GM23248 (cell line): Measurements from ENCODE around the gene ARL10. TPM values are rescaled to one million over a fixed set of nuclear protein-coding genes. Genes with fewer than 3 reads are reported as not detected.

Experiments used
- DNase-seq: peaks from one replicate; pipeline ENCODE4 v3.0.0-alpha.2; 2015
- H2AFZ ChIP-seq: fragments of 200-600 bp; sonication (generic); 2 replicates; pipeline ENCODE4 v1.6.1; 2016; ENCODE audit warnings: antibody characterized with exemption
- H3F3A ChIP-seq: fragments of 200-600 bp; sonication (generic); 2 replicates; pipeline ENCODE4 v1.6.1; 2016; ENCODE audit warnings: mild to moderate bottlenecking, antibody characterized with exemption, mixed run types; ENCODE audit not compliant: insufficient read depth
- H3K27ac ChIP-seq: fragments of 200-600 bp; sonication (generic); 2 replicates; pipeline ENCODE4 v1.5.1; 2016; ENCODE audit warnings: mild to moderate bottlenecking
- H3K27me3 ChIP-seq: fragments of 200-600 bp; sonication (generic); replicated peaks from 2 replicates; pipeline ENCODE4 v1.6.1; 2016; ENCODE audit warnings: mild to moderate bottlenecking; ENCODE audit not compliant: insufficient read depth
- H3K36me3 ChIP-seq: fragments of 200-600 bp; sonication (generic); 2 replicates; pipeline ENCODE4 v1.6.1; 2016; ENCODE audit warnings: low read depth, mild to moderate bottlenecking
- H3K4me1 ChIP-seq: fragments of 200-600 bp; sonication (generic); 2 replicates; pipeline ENCODE4 v1.6.1; 2016; ENCODE audit warnings: mild to moderate bottlenecking; ENCODE audit not compliant: insufficient read depth
- H3K4me2 ChIP-seq: fragments of 200-600 bp; sonication (generic); one replicate; pipeline ENCODE4 v1.6.1; 2016; ENCODE audit warnings: mild to moderate bottlenecking; ENCODE audit not compliant: unreplicated experiment
- H3K4me3 ChIP-seq: fragments of 200-600 bp; sonication (generic); 2 replicates; pipeline ENCODE4 v1.5.1; 2016; ENCODE audit warnings: mild to moderate bottlenecking
- H3K79me2 ChIP-seq: fragments of 200-600 bp; sonication (generic); 2 replicates; pipeline ENCODE4 v1.6.1; 2016; ENCODE audit warnings: mild to moderate bottlenecking; ENCODE audit not compliant: insufficient read depth
- H3K9ac ChIP-seq: fragments of 200-600 bp; sonication (generic); 2 replicates; pipeline ENCODE4 v1.6.1; 2016; ENCODE audit warnings: mild to moderate bottlenecking
- H3K9me2 ChIP-seq: fragments of 200-600 bp; sonication (generic); 2 replicates; pipeline ENCODE4 v1.6.1; 2016; ENCODE audit warnings: mixed run types, mild to moderate bottlenecking, moderate library complexity; ENCODE audit not compliant: insufficient read depth
- H3K9me3 ChIP-seq: fragments of 200-600 bp; sonication (generic); one replicate; pipeline ENCODE4 v1.6.1; 2017; ENCODE audit warnings: low read depth
- H4K20me1 ChIP-seq: fragments of 200-600 bp; sonication (generic); 2 replicates; pipeline ENCODE4 v1.6.0; 2016; ENCODE audit not compliant: insufficient read depth
- EZH2 ChIP-seq: fragments of 200-600 bp; sonication (generic); IDR thresholded peaks from 2 replicates; pipeline ENCODE4 v1.6.1; 2018; ENCODE audit warnings: antibody characterized with exemption, mild to moderate bottlenecking; ENCODE audit not compliant: insufficient read depth, poor library complexity, severe bottlenecking
- EZH2phosphoT487 ChIP-seq: fragments of 200-600 bp; sonication (generic); IDR thresholded peaks from 2 replicates; pipeline ENCODE4 v1.6.1; 2018; ENCODE audit warnings: antibody characterized with exemption, moderate library complexity, mild to moderate bottlenecking, low read depth; ENCODE audit not compliant: insufficient read depth
- WGBS, 2 experiments: methylation state at CpG; one replicate each; pipeline ENCODE4 v1.1.6; 2015 to 2017; ENCODE audit warnings: low lambda C conversion rate in 2 of 2, low coverage in 1 of 2; ENCODE audit errors: missing lambda C conversion rate in 2 of 2; 5-methylcytosine and 5-hydroxymethylcytosine counted together
- in situ Hi-C: fragments of 300-500 bp; cut with MboI; formaldehyde crosslinking; loops from 2 replicates; pipeline ENCODE4 v1.15.0; 2020
- polyA plus RNA-seq: library from polyadenylated mRNA; unstranded; fragments of >200 nt; fragmentation: Nextera tagmentation; extraction: Ambion mirVana; gene quantifications from 2 replicates; pipeline ENCODE4 v1.2.1, GENCODE V29; 2016
- total RNA-seq: library from RNA; depleted of rRNA; stranded (reverse); fragments of >200 nt; shearing (Covaris generic); gene quantifications from 2 replicates; pipeline ENCODE4 v1.2.3, GENCODE V29; 2014; rRNA removed

The ARL10 gene, protein sequence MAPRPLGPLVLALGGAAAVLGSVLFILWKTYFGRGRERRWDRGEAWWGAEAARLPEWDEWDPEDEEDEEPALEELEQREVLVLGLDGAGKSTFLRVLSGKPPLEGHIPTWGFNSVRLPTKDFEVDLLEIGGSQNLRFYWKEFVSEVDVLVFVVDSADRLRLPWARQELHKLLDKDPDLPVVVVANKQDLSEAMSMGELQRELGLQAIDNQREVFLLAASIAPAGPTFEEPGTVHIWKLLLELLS
- total RNA-seq (8.3 and 8.9 TPM in 2 replicates), polyA plus RNA-seq (4.3 and 6.7 TPM in 2 replicates)

DNA sequence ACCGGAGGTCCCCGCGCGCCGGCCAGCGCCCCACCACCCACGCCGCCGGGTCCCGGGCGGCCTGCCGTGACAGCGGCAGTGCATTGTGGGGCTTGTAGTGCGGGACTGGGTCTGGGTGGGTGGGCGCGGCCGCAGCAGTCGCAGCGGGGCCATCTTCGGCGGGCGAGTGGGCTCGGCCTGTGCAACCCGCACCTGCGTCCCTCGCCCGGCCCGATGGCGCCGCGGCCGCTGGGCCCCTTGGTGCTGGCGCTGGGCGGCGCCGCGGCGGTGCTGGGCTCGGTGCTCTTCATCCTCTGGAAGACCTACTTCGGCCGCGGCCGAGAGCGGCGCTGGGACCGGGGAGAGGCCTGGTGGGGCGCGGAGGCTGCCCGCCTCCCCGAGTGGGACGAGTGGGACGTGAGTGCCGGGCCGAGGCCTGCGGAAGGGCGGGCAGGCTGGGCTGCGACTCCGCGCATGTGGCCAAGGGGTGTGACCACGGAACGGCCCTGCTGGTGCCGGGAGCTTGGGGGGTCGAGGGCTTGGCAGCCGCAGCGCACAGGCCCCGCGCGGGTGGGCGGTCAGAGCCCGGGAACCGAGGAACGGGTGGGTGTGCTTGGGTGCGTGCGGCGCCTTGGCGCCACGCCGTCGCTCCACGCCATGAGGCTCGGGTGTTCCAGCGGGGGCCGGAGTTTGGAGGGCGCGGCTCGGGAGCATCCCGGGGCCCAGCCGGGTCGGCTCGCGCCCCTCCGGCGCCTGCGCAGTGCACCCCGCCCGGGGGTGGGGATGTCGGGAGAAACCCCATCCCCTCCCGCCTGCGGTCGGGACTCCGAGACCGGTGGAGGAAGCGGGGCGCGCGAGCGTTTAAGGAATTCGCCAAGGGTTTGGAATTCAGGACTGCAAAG lies at the start of gene ARL10:
Gene ARL10 (plus strand): TSS at position 137 of the 881 bp plus-strand sequence. CDS start 77 bp downstream, at position 214.
- Histone ChIP-seq H3K4me2 (peak within 1 kb of the TSS; percentile 86), H4K20me1 (no peaks in the 10 kb centered on the region), H3K79me2 (peaks cover 27% of the 10 kb centered on the region), H3K9me3 (no peaks in the 10 kb centered on the region), H3K27me3 (no peaks in the 10 kb centered on the region), H3K27ac (peak within 1 kb of the TSS; percentile 74), H3K9me2 (no peaks in the 10 kb centered on the region), H3K9ac (peak within 1 kb of the TSS; percentile 86), H3F3A (no peaks in the 10 kb centered on the region), H3K36me3 (0 out of 2 replicates have a peak, but pooled peaks cover 7% of the 10 kb centered on the region), H3K4me1 (no peaks in the 10 kb centered on the region), H2AFZ (peak within 1 kb of the TSS; percentile 93), H3K4me3 (peak within 1 kb of the TSS; percentile 78)
- peak; percentile 81 for DNase-seq
- in situ Hi-C loops, result no loop called here
- 1% methylated on average over 57 to 59 of the region's 108 CpGs for WGBS, 2 experiments
- TF ChIP-seq EZH2phosphoT487 (no peak), EZH2 (no peak)

DNA sequence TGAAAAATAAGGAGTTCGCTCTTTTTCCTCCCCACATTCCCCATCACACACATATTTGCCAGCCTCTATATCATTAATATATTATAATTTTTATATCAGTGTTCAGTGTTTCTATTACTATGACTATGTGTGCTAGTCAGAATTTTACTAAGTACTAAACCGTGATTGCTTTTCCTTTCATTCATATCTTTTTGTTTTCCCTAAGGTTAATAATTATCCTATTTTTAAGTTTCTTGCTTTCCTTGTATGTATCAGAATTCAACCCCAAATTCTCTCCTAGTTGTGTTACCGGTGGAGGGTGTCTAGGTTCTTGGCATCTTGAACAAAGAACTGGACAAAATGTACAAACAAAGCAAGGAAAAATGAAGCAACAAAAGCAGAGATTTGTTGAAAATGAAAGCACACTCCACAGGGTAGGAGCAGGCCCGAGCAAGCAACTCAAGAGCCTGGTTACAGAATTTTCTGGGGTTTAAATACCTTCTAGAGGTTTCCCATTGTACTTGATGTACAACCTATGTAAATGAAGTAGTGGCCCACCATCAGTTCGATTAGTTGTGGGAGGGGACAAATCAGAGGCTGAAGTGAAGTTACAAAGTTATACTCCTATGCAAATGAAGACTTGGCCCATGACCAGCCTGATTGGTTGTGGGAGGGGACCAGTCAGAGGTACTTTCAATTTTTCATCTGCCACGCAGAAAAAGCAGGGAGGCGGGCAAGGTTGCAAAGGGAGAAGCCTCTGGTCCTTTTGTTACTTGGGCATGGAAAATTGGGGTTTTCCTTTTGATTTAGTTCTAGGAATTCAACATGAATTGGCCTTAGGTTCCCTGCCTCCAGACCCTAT lies 47.5 kb upstream of the ARL10 start:
- Histone ChIP-seq H3K9me3 (no peaks in the 10 kb centered on the region), H3K79me2 (no peaks in the 10 kb centered on the region), H3K27ac (no peak overlapping the region), H3K4me1 (no peaks in the 10 kb centered on the region), H2AFZ (no peak overlapping the region), H3K9ac (no peak overlapping the region), H3K9me2 (no peaks in the 10 kb centered on the region), H3K27me3 (no peaks in the 10 kb centered on the region), H3K4me3 (no peak overlapping the region), H3K36me3 (no peaks in the 10 kb centered on the region), H3K4me2 (no peak overlapping the region), H4K20me1 (no peaks in the 10 kb centered on the region), H3F3A (no peaks in the 10 kb centered on the region)
- in situ Hi-C loops, result no loop called here
- DNase-seq, result no peak
- TF ChIP-seq EZH2phosphoT487 (no peak), EZH2 (no peak)
- WGBS, 2 experiments, result 93 to 97% methylated on average over 7 of the region's 7 CpGs

DNA sequence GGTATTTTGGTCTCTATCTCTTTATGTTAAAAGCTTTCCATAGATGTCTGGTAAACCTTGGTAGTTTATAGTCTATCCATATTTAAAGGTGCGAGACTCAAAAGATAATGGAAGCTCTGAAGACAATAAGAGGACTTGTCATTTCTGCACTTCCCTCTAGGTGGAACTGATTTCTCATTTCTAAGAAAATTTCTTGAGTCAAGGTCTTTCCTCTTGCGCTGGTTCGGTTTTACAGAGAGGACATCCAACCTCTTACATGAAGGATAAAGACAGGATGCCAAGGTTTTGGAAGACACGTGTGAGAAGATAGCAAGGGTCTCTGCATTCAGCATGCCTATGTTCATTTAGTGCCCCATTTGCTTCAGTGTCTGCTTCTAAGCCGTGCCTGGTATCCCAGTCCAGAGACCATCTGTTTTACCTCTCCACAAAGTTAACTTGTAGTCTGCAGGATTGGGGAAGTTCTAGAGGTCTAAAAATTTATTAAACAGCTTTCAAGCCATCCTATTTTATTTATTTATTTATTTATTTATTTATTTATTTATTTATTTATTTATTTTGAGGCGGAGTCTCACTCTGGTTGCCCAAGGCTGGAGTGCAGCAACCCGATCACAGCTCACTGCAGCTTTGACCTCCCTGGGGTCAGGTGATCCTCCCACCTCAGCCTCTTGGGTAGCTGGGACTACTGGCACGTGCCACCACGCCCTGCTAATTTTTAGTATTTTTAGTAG lies 45.3 kb upstream of the ARL10 start:
- H3K4me2 ChIP-seq, result no peak overlapping the region
- H3K27ac ChIP-seq, result no peak overlapping the region
- 0 out of 2 replicates have a peak, but pooled peaks cover 4% of the 10 kb centered on the region for H3K36me3 ChIP-seq
- no peak overlapping the region for H2AFZ ChIP-seq
- no peaks in the 10 kb centered on the region for H3F3A ChIP-seq
- no peak overlapping the region for H3K4me3 ChIP-seq
- H3K27me3 ChIP-seq, result no peaks in the 10 kb centered on the region
- DNase-seq, result peak; percentile 22
- 75 to 78% methylated on average over 9 of the region's 9 CpGs for WGBS, 2 experiments
- TF ChIP-seq EZH2, result no peak
- TF ChIP-seq EZH2phosphoT487, result no peak
- H3K9me3 ChIP-seq, result no peaks in the 10 kb centered on the region
- in situ Hi-C loops, result no loop called here
- H3K79me2 ChIP-seq, result no peaks in the 10 kb centered on the region
- H4K20me1 ChIP-seq, result no peaks in the 10 kb centered on the region
- no peaks in the 10 kb centered on the region for H3K4me1 ChIP-seq
- no peaks in the 10 kb centered on the region for H3K9me2 ChIP-seq
- H3K9ac ChIP-seq, result no peak overlapping the region
